ENCODE results near the gene FKBP8.

The FKBP8 gene

GRCh38 chr19:18490728-18491127, 52.6 kb downstream of the FKBP8 start:
- no peak overlapping the region for H3K4me3 ChIP-seq (ENCODE audit: control insufficient read depth, low read depth, low read length)
- TF ChIP-seq, protein P1, sequence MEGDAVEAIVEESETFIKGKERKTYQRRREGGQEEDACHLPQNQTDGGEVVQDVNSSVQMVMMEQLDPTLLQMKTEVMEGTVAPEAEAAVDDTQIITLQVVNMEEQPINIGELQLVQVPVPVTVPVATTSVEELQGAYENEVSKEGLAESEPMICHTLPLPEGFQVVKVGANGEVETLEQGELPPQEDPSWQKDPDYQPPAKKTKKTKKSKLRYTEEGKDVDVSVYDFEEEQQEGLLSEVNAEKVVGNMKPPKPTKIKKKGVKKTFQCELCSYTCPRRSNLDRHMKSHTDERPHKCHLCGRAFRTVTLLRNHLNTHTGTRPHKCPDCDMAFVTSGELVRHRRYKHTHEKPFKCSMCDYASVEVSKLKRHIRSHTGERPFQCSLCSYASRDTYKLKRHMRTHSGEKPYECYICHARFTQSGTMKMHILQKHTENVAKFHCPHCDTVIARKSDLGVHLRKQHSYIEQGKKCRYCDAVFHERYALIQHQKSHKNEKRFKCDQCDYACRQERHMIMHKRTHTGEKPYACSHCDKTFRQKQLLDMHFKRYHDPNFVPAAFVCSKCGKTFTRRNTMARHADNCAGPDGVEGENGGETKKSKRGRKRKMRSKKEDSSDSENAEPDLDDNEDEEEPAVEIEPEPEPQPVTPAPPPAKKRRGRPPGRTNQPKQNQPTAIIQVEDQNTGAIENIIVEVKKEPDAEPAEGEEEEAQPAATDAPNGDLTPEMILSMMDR (IDR thresholded peaks at IDR 0.05; ENCODE audit: control insufficient read depth, insufficient read depth, low read depth, low read length, missing control alignments), result no peak
- no peak for DNase-seq (ENCODE audit: low read depth)

DNA sequence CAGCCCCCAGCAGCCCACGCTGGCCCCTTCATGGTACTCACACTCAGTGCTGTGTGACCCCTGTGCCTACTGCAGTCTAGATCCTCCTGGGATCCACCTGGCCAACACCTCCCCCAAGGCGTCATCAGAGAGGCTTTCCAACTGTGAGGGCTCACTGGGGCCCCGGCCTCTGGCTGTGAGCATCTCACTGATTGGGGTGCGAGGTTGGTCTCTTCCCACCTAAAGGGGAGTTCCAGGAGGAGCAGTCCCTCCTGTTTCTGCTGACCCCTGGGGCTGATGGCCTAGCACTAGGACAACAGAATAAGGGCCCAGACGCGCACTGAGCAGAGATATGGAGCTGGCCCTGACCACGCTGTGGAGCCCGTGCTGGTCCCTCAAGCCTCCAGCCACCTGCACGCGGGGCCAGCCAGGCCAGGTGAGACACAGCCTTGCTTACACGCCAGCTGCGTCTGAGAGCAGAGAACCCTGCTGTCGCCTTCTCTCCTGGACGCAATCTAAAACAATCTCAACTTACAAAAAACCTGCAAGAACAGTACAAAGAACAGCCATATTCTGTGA, 53.7 kb downstream of the FKBP8 start:
- TF ChIP-seq, protein P1 (IDR thresholded peaks at IDR 0.05; ENCODE audit: control insufficient read depth, insufficient read depth, low read depth, low read length, missing control alignments), result no peak
- DNase-seq (ENCODE audit: low read depth), result no peak
- no peak overlapping the region for H3K4me3 ChIP-seq (ENCODE audit: control insufficient read depth, low read depth, low read length)

GRCh38 chr19:18488838-18489626, 54.3 kb downstream of the FKBP8 start:
- TF ChIP-seq, protein P1 (IDR thresholded peaks at IDR 0.05; ENCODE audit: control insufficient read depth, insufficient read depth, low read depth, low read length, missing control alignments), result peak; percentile 33
- H3K4me3 ChIP-seq (ENCODE audit: control insufficient read depth, low read depth, low read length), result no peak overlapping the region
- no peak for DNase-seq (ENCODE audit: low read depth)

- TF ChIP-seq, protein P1 (IDR thresholded peaks at IDR 0.05; ENCODE audit: control insufficient read depth, insufficient read depth, low read depth, low read length, missing control alignments), result no peak
- no peak overlapping the region for H3K4me3 ChIP-seq (ENCODE audit: control insufficient read depth, low read depth, low read length)
- no peak for DNase-seq (ENCODE audit: low read depth)
These were observed 55.0 kb downstream of the FKBP8 start for GRCh38 chr19:18488403-18488723.

- TF ChIP-seq, protein P1 (IDR thresholded peaks at IDR 0.05; ENCODE audit: control insufficient read depth, insufficient read depth, low read depth, low read length, missing control alignments), result peak; percentile 41
- DNase-seq (ENCODE audit: low read depth), result no peak
- no peak overlapping the region for H3K4me3 ChIP-seq (ENCODE audit: control insufficient read depth, low read depth, low read length)
These were observed 55.6 kb downstream of the FKBP8 start for GRCh38 chr19:18487576-18488402.

GRCh38 chr19:18486746-18487145, 56.6 kb downstream of the FKBP8 start:
- no peak for DNase-seq (ENCODE audit: low read depth)
- H3K4me3 ChIP-seq (ENCODE audit: control insufficient read depth, low read depth, low read length), result no peak overlapping the region
- TF ChIP-seq, protein P1 (IDR thresholded peaks at IDR 0.05; ENCODE audit: control insufficient read depth, insufficient read depth, low read depth, low read length, missing control alignments), result no peak
